GM21717 (cell line): ENCODE measurements around the gene TTLL11.

Source experiments
- ATAC-seq: cut with Tn5 transposase; IDR thresholded peaks from one replicate; pipeline ENCODE4 v1.9.1; 2021; ENCODE audit warnings: mild to moderate bottlenecking, moderate library complexity; ENCODE audit not compliant: unreplicated experiment

The TTLL11 gene

GRCh38 chr9:121886759-121887485, 206.2 kb downstream of the TTLL11 start:
- ATAC-seq: no peak

GRCh38 chr9:121885345-121885901, 207.7 kb downstream of the TTLL11 start:
- no peak for ATAC-seq

- no peak for ATAC-seq
Measured at GRCh38 chr9:121884057-121884541, 209.0 kb downstream of the TTLL11 start.

GRCh38 chr9:121883281-121884056, 209.6 kb downstream of the TTLL11 start:
- no peak for ATAC-seq

GRCh38 chr9:121881920-121882500, 211.1 kb downstream of the TTLL11 start:
- no peak for ATAC-seq

- no peak for ATAC-seq
Measured at GRCh38 chr9:121880343-121880898, 212.7 kb downstream of the TTLL11 start.

GRCh38 chr9:121878271-121878822, 214.8 kb downstream of the TTLL11 start:
- no peak for ATAC-seq

- no peak for ATAC-seq
Measured at GRCh38 chr9:121876658-121877271, 216.3 kb downstream of the TTLL11 start.

GRCh38 chr9:121876255-121876654, 216.9 kb downstream of the TTLL11 start:
- no peak for ATAC-seq

GRCh38 chr9:121874524-121874923, 218.6 kb downstream of the TTLL11 start:
- ATAC-seq: no peak

- no peak for ATAC-seq
Measured at GRCh38 chr9:121871431-121872025, 221.6 kb downstream of the TTLL11 start.

GRCh38 chr9:121870271-121870670, 222.8 kb downstream of the TTLL11 start:
- no peak for ATAC-seq

- no peak for ATAC-seq
Measured at GRCh38 chr9:121868626-121869025, 224.5 kb downstream of the TTLL11 start.

- ATAC-seq: no peak
Measured at GRCh38 chr9:121866927-121867326, 226.2 kb downstream of the TTLL11 start.

- ATAC-seq: no peak
Measured at GRCh38 chr9:121865884-121866283, 227.2 kb downstream of the TTLL11 start.

GRCh38 chr9:121865060-121865459, 228.0 kb downstream of the TTLL11 start:
- ATAC-seq: no peak

- no peak for ATAC-seq
Measured at GRCh38 chr9:121863955-121864354, 229.2 kb downstream of the TTLL11 start.

- no peak for ATAC-seq
Measured at GRCh38 chr9:121862371-121863332, 230.5 kb downstream of the TTLL11 start.
